Measurements from ENCODE around the gene SLC35D1. TPM values are rescaled to one million over a fixed set of nuclear protein-coding genes. Genes with fewer than 3 reads are reported as not detected.

Gene SLC35D1
- total RNA-seq, 2 experiments from 2014 or later = 10.9 to 11.3 TPM

DNA sequence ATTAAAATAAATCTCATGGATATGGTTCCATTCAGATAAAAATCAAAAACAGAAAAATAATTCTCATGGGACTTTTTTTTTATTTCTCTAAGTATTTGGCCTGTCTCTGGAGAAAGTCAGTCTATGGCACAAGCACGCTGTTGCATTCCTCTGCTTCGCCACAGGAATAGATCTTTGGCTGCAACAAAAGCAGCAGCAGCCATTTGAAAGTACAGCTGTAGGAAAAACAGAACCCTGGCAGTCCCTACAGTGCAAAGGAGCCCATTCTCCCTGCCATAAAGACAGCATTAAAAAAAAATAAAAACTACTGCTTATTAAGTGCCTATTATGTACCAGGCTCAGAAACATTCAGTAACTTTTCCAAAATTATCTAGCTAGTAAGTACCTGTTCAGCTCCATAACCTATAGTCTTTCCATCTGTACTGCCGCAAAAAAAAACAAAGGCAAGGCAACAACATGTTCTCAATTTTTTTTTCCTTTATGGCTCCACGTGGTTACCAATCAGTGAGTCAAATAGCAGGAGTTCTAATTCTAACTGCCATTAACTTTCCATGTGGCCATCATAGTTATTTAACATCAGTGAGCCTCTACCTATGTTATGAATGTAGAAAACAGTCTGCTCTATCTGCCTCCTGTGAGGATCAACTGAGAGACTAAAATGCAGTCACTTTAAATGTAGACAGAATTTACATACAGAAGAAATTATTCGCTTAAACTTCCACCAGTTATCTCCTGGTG is 22.7 kb downstream of the SLC35D1 start:
- Mint-ChIP-seq H3K36me3 (peaks cover 45% of the 10 kb centered on the region), H3K4me1 (no peaks in the 10 kb centered on the region), H3K9me3 (peaks cover 4% of the 10 kb centered on the region), H3K27me3 (no peaks in the 10 kb centered on the region), H3K4me3 (no peak overlapping the region), H3K27ac (no peak overlapping the region)
- POLR2A ChIA-PET = no interaction called here
- ATAC-seq (ENCODE audit: low read depth) (no peak), DNase-seq (no peak)

DNA sequence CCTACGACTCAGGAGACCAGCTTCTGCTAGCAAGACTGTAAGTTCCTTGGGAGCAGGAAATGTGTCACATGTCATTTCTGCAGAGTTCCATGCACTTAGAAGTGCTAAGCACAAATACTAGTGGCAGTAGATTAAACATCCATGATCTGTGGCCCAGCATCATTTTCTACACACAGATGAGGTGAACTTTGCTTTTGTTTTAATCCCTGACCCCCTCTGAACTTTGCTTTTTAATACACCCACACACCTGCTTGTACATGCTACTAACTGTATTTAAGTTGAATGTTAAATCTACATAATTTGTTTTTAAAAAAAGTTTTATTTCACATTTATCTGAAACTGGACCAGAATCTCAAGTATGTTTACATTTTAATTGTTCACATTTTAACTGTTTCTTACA is 24.5 kb downstream of the SLC35D1 start:
- POLR2A ChIA-PET = no interaction called here
- Mint-ChIP-seq H3K27ac (no peak overlapping the region), H3K27me3 (no peaks in the 10 kb centered on the region), H3K4me1 (no peaks in the 10 kb centered on the region), H3K4me3 (no peak overlapping the region), H3K36me3 (peaks cover 43% of the 10 kb centered on the region), H3K9me3 (peaks cover 3% of the 10 kb centered on the region)
- no peak for ATAC-seq (ENCODE audit: low read depth)
- no peak for DNase-seq

DNA sequence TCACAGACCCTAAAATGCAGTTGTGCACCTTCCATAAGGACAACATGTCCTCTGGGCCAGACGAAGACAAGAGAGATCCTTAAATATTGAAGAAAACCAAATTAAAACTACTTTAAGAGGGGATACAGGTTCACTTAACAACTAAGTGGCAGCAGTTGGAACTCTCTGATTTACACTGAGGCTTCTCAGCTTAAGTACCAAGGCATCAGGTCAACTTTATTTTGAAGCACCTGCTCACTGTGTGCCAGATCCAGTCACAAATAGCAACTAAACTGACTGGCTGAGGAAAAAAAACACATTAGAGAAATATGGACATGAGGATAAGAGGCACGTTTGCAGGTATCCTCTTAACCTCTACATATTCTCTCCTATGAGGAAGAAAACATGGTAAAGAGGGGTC is 33.2 kb downstream of the SLC35D1 start:
- no peak for ATAC-seq (ENCODE audit: low read depth)
- POLR2A ChIA-PET = no interaction called here
- Mint-ChIP-seq H3K9me3 (no peaks in the 10 kb centered on the region), H3K27ac (no peak overlapping the region), H3K4me3 (no peak overlapping the region), H3K27me3 (no peaks in the 10 kb centered on the region), H3K4me1 (peaks cover 2% of the 10 kb centered on the region), H3K36me3 (peaks cover 41% of the 10 kb centered on the region)
- no peak for DNase-seq

DNA sequence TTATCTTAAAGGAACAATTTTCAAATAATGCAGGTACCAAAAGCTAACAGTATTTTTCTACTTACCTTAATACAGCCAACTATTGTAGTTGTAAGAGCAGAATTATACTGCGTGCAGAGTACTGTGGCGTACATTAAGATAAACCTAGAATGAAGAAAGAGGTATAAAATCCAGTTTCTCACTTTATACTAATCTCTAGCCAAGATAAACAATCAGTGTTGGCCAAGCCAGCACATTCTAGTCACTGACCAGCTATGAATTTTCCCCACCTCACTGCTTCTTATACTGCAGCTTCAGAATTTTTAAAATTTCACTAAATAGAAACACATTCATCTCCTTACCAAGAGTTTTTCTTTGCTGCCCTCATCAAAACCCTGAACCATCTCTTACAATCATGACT is 33.6 kb downstream of the SLC35D1 start:
- POLR2A ChIA-PET = no interaction called here
- H3K27ac Mint-ChIP-seq = no peak overlapping the region
- H3K4me1 Mint-ChIP-seq = peaks cover 2% of the 10 kb centered on the region
- H3K36me3 Mint-ChIP-seq = peaks cover 41% of the 10 kb centered on the region
- no peaks in the 10 kb centered on the region for H3K9me3 Mint-ChIP-seq
- no peak for ATAC-seq (ENCODE audit: low read depth)
- no peak for DNase-seq
- H3K4me3 Mint-ChIP-seq = no peak overlapping the region
- H3K27me3 Mint-ChIP-seq = no peaks in the 10 kb centered on the region

DNA sequence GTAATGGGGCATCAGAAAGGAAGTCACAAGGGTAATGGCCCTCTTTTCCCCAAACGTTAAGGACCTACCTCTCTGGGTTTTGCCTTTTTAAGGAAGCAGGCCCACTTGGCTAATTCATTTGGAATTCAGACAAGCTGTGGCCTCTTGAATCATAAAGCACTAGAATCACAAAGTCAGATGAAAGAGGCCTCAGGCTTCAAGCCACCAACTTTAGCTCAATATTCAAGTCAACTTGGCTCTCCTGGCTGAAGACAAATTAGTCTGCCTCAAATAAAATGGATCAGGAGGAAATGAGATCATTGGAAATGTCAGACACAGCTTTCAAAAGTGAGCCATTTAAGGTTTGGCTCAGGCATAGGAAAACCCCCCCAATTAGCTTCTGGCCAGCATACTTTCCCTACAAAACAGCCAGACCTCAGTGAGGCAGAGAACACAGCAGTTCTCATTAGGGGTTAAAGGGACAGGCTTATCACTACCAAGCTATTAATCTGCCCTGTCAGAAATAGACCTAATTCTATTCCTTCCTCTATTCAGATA is 34.3 kb downstream of the SLC35D1 start:
- ATAC-seq (ENCODE audit: low read depth) (no peak), DNase-seq (no peak)
- H3K4me1 Mint-ChIP-seq = peaks cover 2% of the 10 kb centered on the region
- H3K36me3 Mint-ChIP-seq = peaks cover 36% of the 10 kb centered on the region
- H3K27ac Mint-ChIP-seq = no peak overlapping the region
- POLR2A ChIA-PET = no interaction called here
- no peaks in the 10 kb centered on the region for H3K9me3 Mint-ChIP-seq
- H3K4me3 Mint-ChIP-seq = no peak overlapping the region
- H3K27me3 Mint-ChIP-seq = no peaks in the 10 kb centered on the region

DNA sequence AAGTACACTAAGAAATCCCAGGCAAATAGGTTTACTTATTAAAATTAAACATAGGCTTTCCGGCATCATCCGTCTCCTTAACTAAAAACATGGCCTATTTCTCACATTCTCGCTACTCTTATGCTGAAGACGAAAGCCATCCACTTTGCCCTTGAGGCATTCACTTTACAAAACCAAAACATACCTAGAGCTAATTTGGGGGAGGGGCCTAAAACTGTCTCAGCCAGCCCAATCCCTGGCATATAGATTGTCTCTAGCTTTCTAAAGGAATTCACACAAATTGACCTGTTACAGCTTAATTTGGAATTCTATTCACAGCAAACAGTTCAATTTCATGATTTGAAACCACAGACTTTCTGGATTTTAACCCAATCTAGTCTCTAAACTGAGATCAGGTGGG is 34.8 kb downstream of the SLC35D1 start:
- H3K27ac Mint-ChIP-seq = no peak overlapping the region
- POLR2A ChIA-PET = no interaction called here
- DNase-seq = no peak
- H3K4me3 Mint-ChIP-seq = no peak overlapping the region
- peaks cover 2% of the 10 kb centered on the region for H3K4me1 Mint-ChIP-seq
- ATAC-seq (ENCODE audit: low read depth) = no peak
- peaks cover 35% of the 10 kb centered on the region for H3K36me3 Mint-ChIP-seq
- no peaks in the 10 kb centered on the region for H3K27me3 Mint-ChIP-seq
- no peaks in the 10 kb centered on the region for H3K9me3 Mint-ChIP-seq

DNA sequence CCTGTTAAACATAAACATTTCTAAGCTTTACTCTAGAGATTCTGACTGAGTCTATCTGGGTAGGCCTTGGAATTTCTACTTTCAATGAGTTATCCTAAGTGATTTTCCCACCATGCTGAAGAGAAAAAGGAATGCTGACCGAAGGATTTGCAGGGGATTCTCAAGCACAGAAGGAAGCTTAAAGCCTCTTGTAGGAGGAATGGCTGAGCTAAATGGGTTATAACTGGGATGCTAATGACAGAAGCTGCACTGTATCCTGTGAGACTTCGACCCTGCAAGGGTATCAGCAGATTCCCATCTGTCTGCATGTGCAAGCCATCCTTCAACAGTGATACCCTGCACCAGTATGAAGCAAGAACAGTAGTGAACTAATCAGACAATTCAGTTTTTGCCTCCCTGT is 35.4 kb downstream of the SLC35D1 start:
- Mint-ChIP-seq H3K4me1 (peaks cover 2% of the 10 kb centered on the region), H3K4me3 (no peak overlapping the region), H3K27ac (no peak overlapping the region), H3K9me3 (no peaks in the 10 kb centered on the region), H3K36me3 (peaks cover 39% of the 10 kb centered on the region), H3K27me3 (no peaks in the 10 kb centered on the region)
- ATAC-seq (ENCODE audit: low read depth) (no peak), DNase-seq (no peak)
- POLR2A ChIA-PET = no interaction called here

DNA sequence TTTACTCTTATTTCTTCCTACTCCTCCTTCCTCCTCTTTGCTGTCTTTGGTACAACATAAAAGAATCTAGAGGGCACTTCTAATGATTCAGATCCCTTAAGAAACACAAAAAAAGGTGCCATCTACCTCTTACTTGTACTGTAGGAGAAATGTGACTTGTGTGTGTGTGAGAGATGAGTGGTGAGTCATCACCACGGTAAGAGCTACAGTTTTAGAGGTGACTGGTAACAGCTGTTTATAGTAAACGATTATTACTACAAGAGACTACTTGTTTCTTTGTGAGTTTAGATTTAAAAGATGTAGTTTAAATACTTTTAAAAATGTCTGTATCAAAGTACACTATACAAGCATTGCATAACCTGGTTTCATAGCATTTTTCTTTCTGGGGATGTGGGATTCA is 40.4 kb downstream of the SLC35D1 start:
- Mint-ChIP-seq H3K36me3 (peaks cover 34% of the 10 kb centered on the region), H3K27ac (no peak overlapping the region), H3K4me3 (no peak overlapping the region), H3K27me3 (no peaks in the 10 kb centered on the region), H3K9me3 (peaks cover 2% of the 10 kb centered on the region), H3K4me1 (peaks cover 2% of the 10 kb centered on the region)
- no peak for ATAC-seq (ENCODE audit: low read depth)
- no peak for DNase-seq
- POLR2A ChIA-PET = interaction anchor here (1.1 kb wide), 1 partner anchor 33 kb away, joined by 7 read pairs; no protein-coding TSS in a partner anchor

DNA sequence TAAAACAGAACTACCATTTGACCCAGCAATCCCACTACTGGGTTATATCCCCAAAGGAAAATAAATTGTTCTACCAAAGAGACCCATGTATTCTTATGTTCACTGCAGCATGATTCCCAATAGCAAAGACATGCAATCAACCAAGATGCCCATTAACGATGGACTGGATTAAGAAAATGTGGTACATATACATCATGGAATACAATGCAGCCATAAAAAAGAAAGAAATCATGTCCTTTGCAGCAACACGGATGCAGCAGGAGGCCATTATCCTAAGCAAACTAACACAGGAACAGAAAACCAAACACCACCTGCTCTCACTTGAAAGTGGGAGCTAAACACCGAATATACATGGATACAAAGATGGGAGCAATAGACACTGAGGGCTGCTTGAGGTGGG is 44.2 kb downstream of the SLC35D1 start:
- no peak for ATAC-seq (ENCODE audit: low read depth)
- Mint-ChIP-seq H3K27ac (no peak overlapping the region), H3K36me3 (peaks cover 37% of the 10 kb centered on the region)

DNA sequence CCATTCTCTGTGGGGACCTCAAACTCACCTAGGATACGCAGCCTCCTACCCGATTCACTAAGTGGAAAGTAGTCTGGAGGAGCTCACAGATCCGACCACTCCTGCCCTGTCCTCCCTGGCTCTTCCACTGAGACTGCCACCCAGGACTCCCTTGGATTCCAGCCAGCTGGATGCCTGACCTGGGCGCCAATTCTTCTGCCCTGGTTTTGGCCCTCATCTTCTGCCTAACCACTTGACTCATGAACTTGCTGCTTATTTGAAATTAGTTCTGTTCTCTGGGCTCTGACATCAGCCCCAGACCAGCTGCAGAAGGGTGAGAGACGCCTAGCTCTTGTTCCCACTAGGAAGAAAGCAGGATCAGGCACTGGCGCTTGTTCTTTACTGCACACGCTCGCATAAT is 48.9 kb downstream of the SLC35D1 start:
- POLR2A ChIA-PET = no interaction called here
- DNase-seq (no peak), ATAC-seq (ENCODE audit: low read depth) (no peak)
- Mint-ChIP-seq H3K4me3 (no peak overlapping the region), H3K36me3 (peaks cover 36% of the 10 kb centered on the region), H3K27me3 (no peaks in the 10 kb centered on the region), H3K4me1 (peaks cover 2% of the 10 kb centered on the region), H3K9me3 (no peaks in the 10 kb centered on the region), H3K27ac (no peak overlapping the region)

More for the DNA sequence above, 44.2 kb downstream of the SLC35D1 start:
- POLR2A ChIA-PET = no interaction called here
- Mint-ChIP-seq H3K4me1 (peaks cover 2% of the 10 kb centered on the region), H3K4me3 (no peak overlapping the region), H3K27me3 (no peaks in the 10 kb centered on the region), H3K9me3 (peaks cover 2% of the 10 kb centered on the region)
- DNase-seq = no peak

DNA sequence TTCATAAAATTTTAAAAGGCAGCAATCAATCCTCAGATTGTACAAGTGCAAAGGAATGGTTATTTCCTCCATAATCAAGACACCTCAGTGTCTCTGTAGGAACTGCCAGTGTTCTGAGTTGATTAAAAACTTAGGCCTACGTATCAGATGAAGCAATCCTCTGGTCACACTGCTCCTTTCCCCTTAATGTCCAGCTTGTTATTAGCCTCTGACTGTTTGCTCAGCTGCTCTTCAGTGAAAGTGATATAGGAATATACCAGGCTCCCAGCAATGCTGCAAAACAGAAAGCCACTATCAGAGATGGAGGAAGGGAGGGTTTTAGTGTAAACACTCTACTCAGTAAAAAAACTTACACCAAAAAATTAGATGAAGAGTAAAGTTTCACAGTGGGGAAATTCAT is 49.8 kb downstream of the SLC35D1 start:
- Mint-ChIP-seq H3K36me3 (peaks cover 29% of the 10 kb centered on the region), H3K4me3 (no peak overlapping the region), H3K27ac (no peak overlapping the region), H3K9me3 (no peaks in the 10 kb centered on the region), H3K4me1 (peaks cover 2% of the 10 kb centered on the region), H3K27me3 (no peaks in the 10 kb centered on the region)
- DNase-seq (no peak), ATAC-seq (ENCODE audit: low read depth) (no peak)
- POLR2A ChIA-PET = no interaction called here

DNA sequence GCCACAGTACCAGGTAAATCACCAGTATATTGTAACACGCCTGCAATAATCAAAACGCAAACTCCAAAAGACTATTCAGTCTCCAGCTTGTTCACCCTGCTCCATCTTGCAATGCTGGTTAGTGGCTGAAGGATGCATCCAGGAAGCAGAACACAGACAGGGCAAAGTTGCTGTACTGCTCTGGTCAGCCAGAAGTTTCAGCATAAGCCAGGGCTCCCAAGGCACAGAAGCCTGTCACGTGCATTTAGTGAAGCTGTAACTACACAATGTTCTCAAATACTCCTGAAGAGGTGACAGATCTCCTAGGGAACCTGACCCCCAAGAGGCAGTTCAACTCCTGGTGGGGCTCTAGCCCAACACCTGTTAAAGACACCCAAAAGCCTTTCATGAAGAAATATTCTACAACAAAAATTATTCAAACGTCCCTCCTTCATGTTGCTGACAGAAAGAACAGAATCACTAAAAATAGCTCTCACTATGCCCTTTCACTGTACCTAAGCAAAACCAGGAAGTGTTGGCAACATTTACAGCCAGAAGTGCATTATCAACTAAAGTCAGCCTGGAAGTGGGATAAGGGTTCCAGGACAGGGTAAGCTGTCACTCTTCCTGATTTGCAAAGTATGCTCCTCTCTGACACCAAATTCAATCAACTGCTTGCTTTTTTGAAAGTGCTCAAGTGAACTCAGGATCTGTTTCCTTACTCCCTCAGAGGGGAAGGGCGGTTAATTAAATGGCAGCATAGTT is 52.1 kb downstream of the SLC35D1 start:
- no peaks in the 10 kb centered on the region for H3K9me3 Mint-ChIP-seq
- DNase-seq (no peak), ATAC-seq (ENCODE audit: low read depth) (no peak)
- H3K27me3 Mint-ChIP-seq = no peaks in the 10 kb centered on the region
- peaks cover 19% of the 10 kb centered on the region for H3K36me3 Mint-ChIP-seq
- peaks cover 8% of the 10 kb centered on the region for H3K4me1 Mint-ChIP-seq
- POLR2A ChIA-PET = no interaction called here
- H3K4me3 Mint-ChIP-seq = no peak overlapping the region
- no peak overlapping the region for H3K27ac Mint-ChIP-seq

DNA sequence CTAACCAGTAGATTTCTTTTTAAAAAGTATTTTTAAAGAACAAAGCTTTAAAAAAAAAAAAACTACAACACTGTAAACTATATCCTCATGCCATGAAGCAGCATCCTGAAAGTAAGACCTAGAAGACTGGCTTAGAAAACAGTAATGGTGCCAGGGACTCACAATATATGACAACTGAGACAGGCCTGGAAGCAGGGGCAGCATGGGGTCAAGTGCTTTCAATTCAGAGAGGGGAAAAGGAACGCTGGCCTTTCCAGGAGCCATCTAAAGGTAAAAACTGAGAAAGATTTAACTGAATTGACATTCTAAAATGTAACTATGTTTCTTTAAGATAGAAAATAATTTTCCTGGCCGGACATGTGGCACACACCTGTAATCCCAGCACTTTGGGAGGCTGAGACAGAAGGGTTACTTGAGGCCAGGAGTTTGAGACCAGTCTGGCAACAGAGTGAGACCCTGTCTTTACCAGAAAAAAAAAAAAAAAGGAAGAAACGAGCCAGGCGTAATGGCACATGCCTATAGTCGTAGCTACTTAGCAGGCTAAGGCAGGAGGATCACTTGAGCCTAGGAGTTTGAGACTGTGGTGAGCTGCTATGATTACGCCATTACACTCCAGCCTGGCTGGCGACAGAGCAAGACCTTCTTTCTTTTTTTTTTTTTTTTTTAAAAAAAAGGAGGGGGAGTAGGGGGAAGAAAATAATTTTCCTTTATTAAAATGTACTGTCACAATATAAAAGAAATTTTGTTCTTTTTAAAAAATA is 54.1 kb downstream of the SLC35D1 start:
- Mint-ChIP-seq H3K9me3 (no peaks in the 10 kb centered on the region), H3K4me1 (peaks cover 16% of the 10 kb centered on the region), H3K27ac (no peak overlapping the region), H3K4me3 (no peak overlapping the region), H3K27me3 (no peaks in the 10 kb centered on the region), H3K36me3 (peaks cover 20% of the 10 kb centered on the region)
- DNase-seq (no peak), ATAC-seq (ENCODE audit: low read depth) (no peak)
- POLR2A ChIA-PET = no interaction called here

Measured in activated naive CD8-positive, alpha-beta T cell treated with anti-CD3 and anti-CD28 coated beads, Interleukin-2, amount 10 ng/mL, durations not matched to agents 7 days and 5 days (primary cell).